GM12891 (cell line): Measurements from ENCODE around the gene TSPAN18.

Source experiments
- POLR2A ChIP-seq: IDR thresholded peaks from 2 replicates; pipeline ENCODE4 v1.6.1; 2011; ENCODE audit warnings: low read depth, low read length, control low read depth
- POLR2AphosphoS5 ChIP-seq: IDR thresholded peaks from 2 replicates; pipeline ENCODE4 v1.6.1; 2011; ENCODE audit warnings: low read depth, low read length, control low read depth
- TAF1 ChIP-seq: IDR thresholded peaks from 2 replicates; pipeline ENCODE4 v1.6.1; 2011; ENCODE audit warnings: low read depth, low read length, control low read depth

DNA sequence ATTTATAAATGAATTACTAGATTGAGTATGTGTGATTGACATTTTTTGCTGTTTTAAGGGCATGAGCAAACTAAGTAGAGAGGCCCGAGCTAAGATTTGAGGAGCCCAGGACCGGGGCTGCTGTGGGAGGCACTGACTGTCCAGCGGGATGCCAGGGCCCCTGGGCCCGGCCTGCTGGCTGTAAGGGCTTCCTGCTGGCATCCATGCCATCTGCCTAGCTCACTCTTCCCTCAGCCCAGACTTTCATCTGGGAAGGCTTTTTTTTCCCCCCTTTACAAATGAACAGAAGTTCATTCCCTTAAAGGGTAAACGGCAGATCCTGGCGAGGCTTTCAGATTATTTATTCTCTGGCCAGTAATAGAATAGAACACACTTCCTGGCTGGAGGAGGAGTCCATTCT, 239.9 kb downstream of the TSPAN18 start:
- TF ChIP-seq POLR2A (no peak), POLR2AphosphoS5 (no peak), TAF1 (no peak)
